Panc1 (cell line): Measurements from ENCODE around the gene MAN1A1. TPM values are rescaled to one million over a fixed set of nuclear protein-coding genes. Genes with fewer than 3 reads are reported as not detected.

Source experiments
- ATAC-seq: fragments of 200-7000 bp; cut with Tn5 transposase; 2 replicates; pipeline ENCODE4 v1.9.1; 2020; ENCODE audit warnings: mild to moderate bottlenecking, moderate library complexity
- BruUV-seq: library from RNA; stranded (reverse); fragments of 400-500 nt; replicated peaks from 2 replicates; lab custom pipeline; 2021; lab: Mats Ljungman, UMichigan
- CTCF ChIA-PET: fragments of 300-600 bp; sonication (Branson Sonifier 250); formaldehyde crosslinking; loops from one replicate; lab custom pipeline; 2022; ENCODE audit warnings: antibody characterized with exemption; lab: Charles Lee
- POLR2A ChIA-PET: fragments of 300-600 bp; sonication (Branson Sonifier 250); formaldehyde crosslinking; loops from one replicate; lab custom pipeline; 2022; ENCODE audit warnings: antibody characterized with exemption; lab: Charles Lee
- DNase-seq: peaks from one replicate; pipeline ENCODE4 v3.0.0-alpha.2; 2010; ENCODE audit warnings: low read depth, low spot score
- H3K27ac ChIP-seq: 2 replicates; pipeline ENCODE4 v1.5.1; 2011; ENCODE audit warnings: mild to moderate bottlenecking, low read length, inconsistent platforms
- H3K27me3 ChIP-seq: fragments of 200-500 bp; sonication (Bioruptor generic); 2 replicates; pipeline ENCODE4 v1.6.0; 2014; ENCODE audit warnings: low read length, inconsistent platforms; ENCODE audit not compliant: control insufficient read depth, insufficient read depth
- H3K36me3 ChIP-seq: fragments of 200-500 bp; sonication (Bioruptor generic); 2 replicates; pipeline ENCODE4 v1.5.1; 2014; ENCODE audit warnings: inconsistent platforms, mild to moderate bottlenecking, low read length, moderate library complexity; ENCODE audit not compliant: control insufficient read depth, insufficient read depth
- H3K4me1 ChIP-seq: 2 replicates; pipeline ENCODE4 v1.5.1; 2011; ENCODE audit warnings: inconsistent platforms, mild to moderate bottlenecking, low read length, moderate library complexity; ENCODE audit not compliant: control insufficient read depth, insufficient read depth
- H3K4me3 ChIP-seq, 2 experiments: 2 replicates each; pipeline ENCODE4 v1.5.1; 2011 to 2012; ENCODE audit warnings: low read depth in 2 of 2, low read length in 2 of 2, mild to moderate bottlenecking in 2 of 2, inconsistent platforms in 1 of 2, moderate library complexity in 1 of 2
- H3K9me3 ChIP-seq: fragments of 200-500 bp; sonication (Bioruptor generic); 2 replicates; pipeline ENCODE4 v1.5.1; 2014; ENCODE audit warnings: low read depth, mild to moderate bottlenecking, inconsistent platforms, low read length, moderate library complexity; ENCODE audit not compliant: control insufficient read depth, insufficient read depth
- POLR2AphosphoS5 ChIP-seq: IDR thresholded peaks from 2 replicates; pipeline ENCODE4 v1.6.1; 2012; ENCODE audit warnings: mild to moderate bottlenecking, low read depth, low read length, moderate library complexity
- SIN3A ChIP-seq: IDR thresholded peaks from 2 replicates; pipeline ENCODE4 v1.6.1; 2012; ENCODE audit warnings: low read depth, mild to moderate bottlenecking, low read length, moderate library complexity, borderline replicate concordance; ENCODE audit not compliant: insufficient read depth
- TCF7L2 ChIP-seq: IDR thresholded peaks from 2 replicates; pipeline ENCODE4 v1.6.1; 2011; ENCODE audit warnings: mild to moderate bottlenecking, low read depth, low read length, inconsistent platforms
- in situ Hi-C: cut with HindIII; loops from 2 replicates; pipeline ENCODE4 v1.10.0; 2016; ENCODE audit warnings: low sequenced_read_pairs, low pct_unique_long_range_greater_than_20kb
- intact Hi-C: fragments of 100-400 bp; cut with micrococcal nuclease; formaldehyde crosslinking; loops from one replicate; pipeline ENCODE4 v1.10.0; 2022; ENCODE audit not compliant: unreplicated experiment
- total RNA-seq: library from RNA; stranded (reverse); gene quantifications from one replicate; pipeline ENCODE4 v1.2.1, GENCODE V29; 2021; ENCODE audit not compliant: unreplicated experiment
- TF ChIP-seq, protein P1 (sequence below): fragments of 450-650 bp; IDR thresholded peaks from 2 replicates; pipeline ENCODE4 v1.5.1; 2017; ENCODE audit warnings: mild to moderate bottlenecking
- TF ChIP-seq, protein P2 (sequence below), 2 experiments: IDR thresholded peaks; 2 replicates each; pipeline ENCODE4 v1.6.1; 2011 to 2012; ENCODE audit warnings: low read depth in 2 of 2, control low read depth in 1 of 2, low read length in 1 of 2, mild to moderate bottlenecking in 1 of 2, moderate library complexity in 1 of 2; ENCODE audit not compliant: insufficient read depth in 1 of 2

The MAN1A1 gene
- total RNA-seq, 1 experiment from 2014 or later: 3.2 TPM

DNA sequence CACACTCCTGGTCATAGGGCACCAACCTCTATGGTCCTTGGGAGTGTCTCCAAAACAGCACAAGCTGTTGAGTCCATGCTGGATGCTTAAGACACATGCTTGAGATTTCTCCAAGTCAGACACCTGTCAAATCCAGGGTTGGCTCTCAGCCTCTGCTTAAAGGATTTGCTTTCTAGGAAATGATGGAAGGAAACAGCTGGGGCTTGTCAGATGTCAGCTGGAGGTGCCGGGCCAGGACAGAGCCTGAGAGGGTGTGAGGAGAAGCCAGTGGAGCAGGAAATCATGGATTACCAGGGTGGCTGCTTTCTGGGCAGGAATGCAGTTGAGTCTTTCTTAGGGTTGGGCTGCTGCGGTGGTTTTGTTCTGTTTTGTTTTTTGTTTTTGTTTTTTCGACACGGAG lies 188.1 kb downstream of the MAN1A1 start:
- ATAC-seq (no peak), DNase-seq (no peak)
- Histone ChIP-seq H3K4me1 (no peaks in the 10 kb centered on the region), H3K36me3 (no peaks in the 10 kb centered on the region), H3K27me3 (peaks cover 8% of the 10 kb centered on the region), H3K9me3 (no peaks in the 10 kb centered on the region), H3K4me3 (no peak overlapping the region), H3K27ac (no peak overlapping the region)
- CTCF ChIA-PET: no interaction called here
- TF ChIP-seq TCF7L2: no peak
- no peak for TF ChIP-seq POLR2AphosphoS5
- TF ChIP-seq, protein P1, sequence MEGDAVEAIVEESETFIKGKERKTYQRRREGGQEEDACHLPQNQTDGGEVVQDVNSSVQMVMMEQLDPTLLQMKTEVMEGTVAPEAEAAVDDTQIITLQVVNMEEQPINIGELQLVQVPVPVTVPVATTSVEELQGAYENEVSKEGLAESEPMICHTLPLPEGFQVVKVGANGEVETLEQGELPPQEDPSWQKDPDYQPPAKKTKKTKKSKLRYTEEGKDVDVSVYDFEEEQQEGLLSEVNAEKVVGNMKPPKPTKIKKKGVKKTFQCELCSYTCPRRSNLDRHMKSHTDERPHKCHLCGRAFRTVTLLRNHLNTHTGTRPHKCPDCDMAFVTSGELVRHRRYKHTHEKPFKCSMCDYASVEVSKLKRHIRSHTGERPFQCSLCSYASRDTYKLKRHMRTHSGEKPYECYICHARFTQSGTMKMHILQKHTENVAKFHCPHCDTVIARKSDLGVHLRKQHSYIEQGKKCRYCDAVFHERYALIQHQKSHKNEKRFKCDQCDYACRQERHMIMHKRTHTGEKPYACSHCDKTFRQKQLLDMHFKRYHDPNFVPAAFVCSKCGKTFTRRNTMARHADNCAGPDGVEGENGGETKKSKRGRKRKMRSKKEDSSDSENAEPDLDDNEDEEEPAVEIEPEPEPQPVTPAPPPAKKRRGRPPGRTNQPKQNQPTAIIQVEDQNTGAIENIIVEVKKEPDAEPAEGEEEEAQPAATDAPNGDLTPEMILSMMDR: no peak
- TF ChIP-seq, protein P2, sequence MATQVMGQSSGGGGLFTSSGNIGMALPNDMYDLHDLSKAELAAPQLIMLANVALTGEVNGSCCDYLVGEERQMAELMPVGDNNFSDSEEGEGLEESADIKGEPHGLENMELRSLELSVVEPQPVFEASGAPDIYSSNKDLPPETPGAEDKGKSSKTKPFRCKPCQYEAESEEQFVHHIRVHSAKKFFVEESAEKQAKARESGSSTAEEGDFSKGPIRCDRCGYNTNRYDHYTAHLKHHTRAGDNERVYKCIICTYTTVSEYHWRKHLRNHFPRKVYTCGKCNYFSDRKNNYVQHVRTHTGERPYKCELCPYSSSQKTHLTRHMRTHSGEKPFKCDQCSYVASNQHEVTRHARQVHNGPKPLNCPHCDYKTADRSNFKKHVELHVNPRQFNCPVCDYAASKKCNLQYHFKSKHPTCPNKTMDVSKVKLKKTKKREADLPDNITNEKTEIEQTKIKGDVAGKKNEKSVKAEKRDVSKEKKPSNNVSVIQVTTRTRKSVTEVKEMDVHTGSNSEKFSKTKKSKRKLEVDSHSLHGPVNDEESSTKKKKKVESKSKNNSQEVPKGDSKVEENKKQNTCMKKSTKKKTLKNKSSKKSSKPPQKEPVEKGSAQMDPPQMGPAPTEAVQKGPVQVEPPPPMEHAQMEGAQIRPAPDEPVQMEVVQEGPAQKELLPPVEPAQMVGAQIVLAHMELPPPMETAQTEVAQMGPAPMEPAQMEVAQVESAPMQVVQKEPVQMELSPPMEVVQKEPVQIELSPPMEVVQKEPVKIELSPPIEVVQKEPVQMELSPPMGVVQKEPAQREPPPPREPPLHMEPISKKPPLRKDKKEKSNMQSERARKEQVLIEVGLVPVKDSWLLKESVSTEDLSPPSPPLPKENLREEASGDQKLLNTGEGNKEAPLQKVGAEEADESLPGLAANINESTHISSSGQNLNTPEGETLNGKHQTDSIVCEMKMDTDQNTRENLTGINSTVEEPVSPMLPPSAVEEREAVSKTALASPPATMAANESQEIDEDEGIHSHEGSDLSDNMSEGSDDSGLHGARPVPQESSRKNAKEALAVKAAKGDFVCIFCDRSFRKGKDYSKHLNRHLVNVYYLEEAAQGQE (IDR thresholded peaks at IDR 0.05; ENCODE audit: insufficient read depth in 1 of 2, low read depth in 2 of 2, low read length in 1 of 2): no peak
- no peak for TF ChIP-seq SIN3A
- intact Hi-C loops: no loop called here
- POLR2A ChIA-PET: no interaction called here
- in situ Hi-C loops: no loop called here
- no TSS peak for BruUV-seq

DNA sequence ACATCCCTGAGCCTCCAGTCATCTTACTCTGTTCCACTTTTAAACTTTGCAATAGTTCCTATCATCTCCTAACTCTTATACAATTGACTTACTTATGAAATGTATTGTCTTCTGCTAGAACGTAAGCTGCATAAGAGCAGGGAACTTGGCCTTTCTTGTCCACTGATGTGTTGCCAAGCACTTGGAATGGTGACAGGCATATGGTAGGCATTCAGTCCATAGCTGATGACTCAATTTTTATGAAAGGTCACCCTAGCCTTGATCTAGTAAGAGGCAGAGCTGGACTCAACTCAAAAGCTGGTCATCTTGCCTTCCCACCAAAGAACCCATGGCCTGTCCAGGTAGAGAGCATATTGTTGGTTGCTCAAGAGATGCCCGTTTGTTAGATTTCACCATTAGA lies 188.7 kb downstream of the MAN1A1 start:
- in situ Hi-C loops: no loop called here
- no peaks in the 10 kb centered on the region for H3K9me3 ChIP-seq
- intact Hi-C loops: no loop called here
- H3K4me1 ChIP-seq: no peaks in the 10 kb centered on the region
- CTCF ChIA-PET: no interaction called here
- BruUV-seq: no TSS peak
- H3K36me3 ChIP-seq: no peaks in the 10 kb centered on the region
- ATAC-seq: no peak
- TF ChIP-seq SIN3A: no peak
- TF ChIP-seq, protein P1: no peak
- TF ChIP-seq TCF7L2: no peak
- TF ChIP-seq, protein P2 (IDR thresholded peaks at IDR 0.05; ENCODE audit: insufficient read depth in 1 of 2, low read depth in 2 of 2, low read length in 1 of 2): no peak
- no peak for TF ChIP-seq POLR2AphosphoS5
- no peak overlapping the region for H3K27ac ChIP-seq
- H3K27me3 ChIP-seq: peaks cover 8% of the 10 kb centered on the region
- H3K4me3 ChIP-seq: no peak overlapping the region
- POLR2A ChIA-PET: no interaction called here
- DNase-seq: no peak
